ENCODE data around the gene GSG1L.

The GSG1L gene

GRCh38 chr16:28062847-28063521 lies 530 bp downstream of the GSG1L start:
- peak; percentile 58 for DNase-seq (ENCODE audit: low spot score)

- DNase-seq (ENCODE audit: low spot score) = no peak
Measured at GRCh38 chr16:28062261-28062846, 1.2 kb downstream of the GSG1L start.

- no peak for DNase-seq (ENCODE audit: low spot score)
Measured at GRCh38 chr16:28061352-28062101, 2.0 kb downstream of the GSG1L start.

- no peak for DNase-seq (ENCODE audit: low spot score)
Measured at GRCh38 chr16:28059841-28060575, 3.5 kb downstream of the GSG1L start.

GRCh38 chr16:28058839-28059589 lies 4.5 kb downstream of the GSG1L start:
- DNase-seq (ENCODE audit: low spot score) = no peak

- DNase-seq (ENCODE audit: low spot score) = no peak
Measured at GRCh38 chr16:28057949-28058348, 5.6 kb downstream of the GSG1L start.

- no peak for DNase-seq (ENCODE audit: low spot score)
Measured at GRCh38 chr16:28053461-28053860, 10.1 kb downstream of the GSG1L start.

GRCh38 chr16:28052274-28053128 lies 11.0 kb downstream of the GSG1L start:
- no peak for DNase-seq (ENCODE audit: low spot score)

- no peak for DNase-seq (ENCODE audit: low spot score)
Measured at GRCh38 chr16:28051486-28051885, 12.0 kb downstream of the GSG1L start.

- peak; percentile 33 for DNase-seq (ENCODE audit: low spot score)
Measured at GRCh38 chr16:28042811-28043210, 20.7 kb downstream of the GSG1L start.

GRCh38 chr16:28041615-28042014 lies 21.9 kb downstream of the GSG1L start:
- no peak for DNase-seq (ENCODE audit: low spot score)

GRCh38 chr16:28040039-28040438 lies 23.5 kb downstream of the GSG1L start:
- DNase-seq (ENCODE audit: low spot score) = no peak

- DNase-seq (ENCODE audit: low spot score) = no peak
Measured at GRCh38 chr16:28039493-28039892, 24.0 kb downstream of the GSG1L start.

GRCh38 chr16:28038409-28038808 lies 25.1 kb downstream of the GSG1L start:
- DNase-seq (ENCODE audit: low spot score) = no peak

GRCh38 chr16:28035866-28036393 lies 27.6 kb downstream of the GSG1L start:
- no peak for DNase-seq (ENCODE audit: low spot score)

GRCh38 chr16:28033870-28034269 lies 29.6 kb downstream of the GSG1L start:
- DNase-seq (ENCODE audit: low spot score) = no peak

- no peak for DNase-seq (ENCODE audit: low spot score)
Measured at GRCh38 chr16:28029387-28030002, 34.0 kb downstream of the GSG1L start.

GRCh38 chr16:28027055-28027454 lies 36.5 kb downstream of the GSG1L start:
- no peak for DNase-seq (ENCODE audit: low spot score)

GRCh38 chr16:28025631-28026030 lies 37.9 kb downstream of the GSG1L start:
- DNase-seq (ENCODE audit: low spot score) = no peak

- no peak for DNase-seq (ENCODE audit: low spot score)
Measured at GRCh38 chr16:28019218-28019617, 44.3 kb downstream of the GSG1L start.
